T-helper 2 cell treated with Interferon-gamma antibody and Interleukin-4, amounts not matched to agents 5 μg/mL and 100 μg/mL, for 36 hours (primary cell): ENCODE measurements around the gene RAB8B.

Experiments
- DNase-seq: peaks from one replicate; pipeline ENCODE4 v3.0.0; 2021; ENCODE audit warnings: low spot score
- H3K27ac Mint-ChIP-seq: one replicate; pipeline ENCODE4 v1.8.0; 2021; ENCODE audit warnings: mild to moderate bottlenecking, mixed read lengths
- H3K27me3 Mint-ChIP-seq: one replicate; pipeline ENCODE4 v1.8.0; 2021; ENCODE audit warnings: low read depth, mixed read lengths
- H3K36me3 Mint-ChIP-seq: one replicate; pipeline ENCODE4 v1.8.0; 2021; ENCODE audit warnings: low read depth, mixed read lengths
- H3K4me1 Mint-ChIP-seq: one replicate; pipeline ENCODE4 v1.8.0; 2021; ENCODE audit warnings: low read depth, mixed read lengths
- H3K4me3 Mint-ChIP-seq: one replicate; pipeline ENCODE4 v1.8.0; 2022; ENCODE audit warnings: mild to moderate bottlenecking, moderate library complexity, mixed read lengths
- H3K9me3 Mint-ChIP-seq: one replicate; pipeline ENCODE4 v1.8.0; 2021; ENCODE audit warnings: mixed read lengths

Gene RAB8B

DNA sequence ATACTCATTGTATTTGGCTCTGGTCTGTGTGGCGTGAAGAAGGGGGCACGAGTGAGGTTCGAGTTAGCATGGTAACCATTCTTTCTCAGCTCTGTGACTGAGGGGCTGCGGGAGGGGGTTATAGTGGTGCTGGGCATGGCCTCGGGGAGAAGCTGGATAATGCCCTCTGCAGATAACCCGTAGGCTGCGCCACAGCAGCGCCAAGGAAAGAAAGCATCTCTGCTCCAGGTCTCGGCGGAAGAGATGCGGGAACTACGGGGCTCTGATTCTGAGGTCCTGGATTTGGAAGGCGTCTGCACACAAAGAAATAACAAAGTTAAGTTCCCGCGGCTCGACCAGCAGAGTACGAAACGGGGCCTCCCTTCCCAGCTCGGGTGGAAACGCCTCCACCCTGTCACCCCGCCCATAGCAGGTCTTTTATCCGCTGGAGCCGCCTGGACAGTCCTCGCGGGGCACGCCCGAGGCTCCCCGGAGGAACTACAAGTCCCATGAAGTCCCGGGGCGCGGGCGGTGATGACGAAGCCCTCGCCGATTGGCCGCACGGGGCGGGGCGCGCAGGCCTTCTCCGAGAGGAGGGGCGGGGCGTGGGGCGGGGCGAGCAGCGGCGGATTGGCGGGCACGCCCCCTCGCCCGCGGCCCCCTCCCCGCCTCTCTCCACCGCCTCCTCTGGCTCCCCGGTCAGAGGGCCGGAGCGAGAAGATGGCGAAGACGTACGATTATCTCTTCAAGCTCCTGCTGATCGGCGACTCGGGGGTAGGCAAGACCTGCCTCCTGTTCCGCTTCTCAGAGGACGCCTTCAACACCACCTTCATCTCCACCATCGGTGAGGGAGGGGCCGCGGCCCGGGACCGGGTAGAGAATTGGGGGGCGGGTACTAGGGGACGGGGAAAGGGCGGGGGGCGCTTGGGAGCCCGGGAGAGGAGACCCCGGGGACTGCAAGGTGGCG is at the start of gene RAB8B:
Gene RAB8B, plus strand, starts transcription at position 681 of the 946 bp plus-strand sequence. Its CDS starts 19 bp downstream, at position 700.
- peak; percentile 97 for DNase-seq
- no peaks in the 10 kb centered on the region for H3K9me3 Mint-ChIP-seq
- peaks cover 44% of the 10 kb centered on the region for H3K4me1 Mint-ChIP-seq
- H3K4me3 Mint-ChIP-seq = peak within 1 kb of the TSS; percentile 99
- H3K27ac Mint-ChIP-seq = peak within 1 kb of the TSS; percentile 95
- peaks cover 19% of the 10 kb centered on the region for H3K36me3 Mint-ChIP-seq
- H3K27me3 Mint-ChIP-seq = no peaks in the 10 kb centered on the region

DNA sequence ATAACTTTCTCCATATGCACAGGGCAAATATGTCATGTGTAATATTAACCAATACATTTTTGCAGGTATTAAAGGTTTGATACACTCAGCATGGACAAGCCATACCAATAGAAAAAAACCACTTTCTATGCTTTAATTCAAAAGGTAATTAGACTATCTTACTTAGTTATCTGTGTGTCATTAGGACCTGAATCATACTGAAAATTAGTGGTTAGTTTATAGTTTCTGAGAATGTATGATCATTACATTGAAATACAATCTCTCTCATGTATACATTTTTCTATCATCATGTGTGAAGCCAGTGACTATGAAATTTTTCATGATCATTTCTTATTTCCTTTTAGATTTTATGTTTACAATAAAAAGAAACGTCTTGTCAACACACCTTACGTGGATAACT is 48.5 kb upstream of the RAB8B start:
- H3K9me3 Mint-ChIP-seq = no peaks in the 10 kb centered on the region
- no peak overlapping the region for H3K27ac Mint-ChIP-seq
- no peak overlapping the region for H3K4me3 Mint-ChIP-seq
- no peak for DNase-seq
- H3K4me1 Mint-ChIP-seq = peaks cover 16% of the 10 kb centered on the region
- no peaks in the 10 kb centered on the region for H3K27me3 Mint-ChIP-seq
- H3K36me3 Mint-ChIP-seq = peaks cover 26% of the 10 kb centered on the region

DNA sequence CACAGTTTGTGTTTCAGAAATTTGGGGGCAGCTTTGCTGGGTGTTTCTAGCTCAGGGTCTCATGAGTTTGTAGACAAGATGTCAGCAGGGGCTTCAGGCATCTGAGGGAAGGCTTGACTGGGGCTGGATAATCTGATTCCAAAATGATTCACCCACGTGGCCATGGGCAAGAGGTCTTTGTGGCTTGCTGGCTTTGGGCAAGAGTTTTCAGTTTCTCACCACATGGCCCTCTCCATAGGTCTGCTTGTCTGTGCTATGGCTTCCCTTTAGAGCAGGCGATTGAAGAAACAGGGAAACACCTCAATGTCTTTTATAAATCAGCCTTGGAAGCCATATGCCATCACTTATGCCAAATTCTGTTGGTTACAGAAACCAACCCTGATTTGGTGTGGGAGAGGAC is 44.0 kb upstream of the RAB8B start:
- Mint-ChIP-seq H3K27ac (no peak overlapping the region), H3K36me3 (peaks cover 44% of the 10 kb centered on the region), H3K27me3 (no peaks in the 10 kb centered on the region), H3K4me1 (peaks cover 20% of the 10 kb centered on the region), H3K4me3 (no peak overlapping the region), H3K9me3 (no peaks in the 10 kb centered on the region)
- DNase-seq = no peak

DNA sequence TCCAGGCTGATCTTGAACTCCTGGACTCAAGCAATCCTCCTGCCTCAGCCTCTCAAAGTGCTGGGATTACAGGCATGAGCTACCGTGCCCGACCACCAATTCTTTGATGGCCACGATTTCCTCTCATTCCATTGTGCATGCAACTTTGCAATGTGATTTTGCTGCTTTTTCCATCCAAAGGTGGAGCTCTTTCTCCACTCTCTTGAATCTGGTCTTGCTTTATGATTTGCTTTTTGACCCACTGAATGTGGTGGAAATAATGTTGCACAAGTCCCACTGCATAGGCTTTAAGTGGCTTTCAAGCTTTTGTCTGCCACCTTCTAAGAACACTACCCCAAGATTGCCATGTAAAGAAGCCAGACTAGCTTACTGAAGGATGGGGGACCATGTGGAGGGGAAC is 42.7 kb upstream of the RAB8B start:
- no peak for DNase-seq
- no peaks in the 10 kb centered on the region for H3K27me3 Mint-ChIP-seq
- H3K27ac Mint-ChIP-seq = no peak overlapping the region
- no peaks in the 10 kb centered on the region for H3K9me3 Mint-ChIP-seq
- peaks cover 8% of the 10 kb centered on the region for H3K4me1 Mint-ChIP-seq
- H3K4me3 Mint-ChIP-seq = no peak overlapping the region
- peaks cover 41% of the 10 kb centered on the region for H3K36me3 Mint-ChIP-seq

DNA sequence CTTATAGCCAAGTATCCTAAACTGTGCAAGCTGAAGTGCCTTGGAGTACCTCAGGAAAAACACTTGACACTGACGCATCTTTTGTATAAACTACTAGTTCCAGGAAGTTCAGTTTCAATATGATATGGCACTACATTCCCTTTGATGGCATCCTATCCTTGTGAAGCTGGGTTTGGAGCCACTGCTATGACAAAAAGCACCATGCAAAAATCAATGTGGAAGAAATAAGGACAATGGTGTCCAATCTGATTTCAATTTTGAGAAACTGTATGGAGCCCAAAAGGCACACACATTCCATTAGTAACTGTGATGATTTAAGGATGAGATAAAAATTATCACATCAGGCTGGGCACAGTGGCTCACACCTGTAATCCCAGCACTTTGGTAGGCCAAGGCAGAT is 37.7 kb upstream of the RAB8B start:
- Mint-ChIP-seq H3K27ac (no peak overlapping the region), H3K4me3 (no peak overlapping the region), H3K36me3 (peaks cover 43% of the 10 kb centered on the region), H3K27me3 (no peaks in the 10 kb centered on the region), H3K9me3 (no peaks in the 10 kb centered on the region), H3K4me1 (peaks cover 16% of the 10 kb centered on the region)
- DNase-seq = no peak

DNA sequence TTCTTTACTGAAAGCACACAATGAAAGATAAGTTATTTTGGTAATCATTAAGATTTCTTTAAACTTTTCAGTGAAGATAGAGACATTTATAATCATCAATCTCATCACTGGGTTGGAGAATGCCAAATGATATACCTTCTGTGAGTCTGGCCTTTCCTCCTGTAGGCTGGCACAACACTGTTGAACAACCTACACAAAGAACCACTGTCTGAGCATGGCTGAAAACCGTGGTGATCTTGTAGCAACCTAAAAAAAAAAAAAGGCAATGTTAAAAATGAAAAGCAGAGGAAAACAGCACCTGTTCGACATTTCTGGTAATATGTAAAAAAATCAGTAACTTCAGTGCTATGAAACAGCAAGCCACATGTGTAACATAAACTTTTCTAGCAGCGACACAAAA is 33.9 kb upstream of the RAB8B start:
- Mint-ChIP-seq H3K36me3 (peaks cover 35% of the 10 kb centered on the region), H3K4me3 (peak overlapping the region; percentile 97), H3K27me3 (no peaks in the 10 kb centered on the region), H3K9me3 (no peaks in the 10 kb centered on the region), H3K27ac (peak overlapping the region; percentile 49), H3K4me1 (peaks cover 12% of the 10 kb centered on the region)
- no peak for DNase-seq

DNA sequence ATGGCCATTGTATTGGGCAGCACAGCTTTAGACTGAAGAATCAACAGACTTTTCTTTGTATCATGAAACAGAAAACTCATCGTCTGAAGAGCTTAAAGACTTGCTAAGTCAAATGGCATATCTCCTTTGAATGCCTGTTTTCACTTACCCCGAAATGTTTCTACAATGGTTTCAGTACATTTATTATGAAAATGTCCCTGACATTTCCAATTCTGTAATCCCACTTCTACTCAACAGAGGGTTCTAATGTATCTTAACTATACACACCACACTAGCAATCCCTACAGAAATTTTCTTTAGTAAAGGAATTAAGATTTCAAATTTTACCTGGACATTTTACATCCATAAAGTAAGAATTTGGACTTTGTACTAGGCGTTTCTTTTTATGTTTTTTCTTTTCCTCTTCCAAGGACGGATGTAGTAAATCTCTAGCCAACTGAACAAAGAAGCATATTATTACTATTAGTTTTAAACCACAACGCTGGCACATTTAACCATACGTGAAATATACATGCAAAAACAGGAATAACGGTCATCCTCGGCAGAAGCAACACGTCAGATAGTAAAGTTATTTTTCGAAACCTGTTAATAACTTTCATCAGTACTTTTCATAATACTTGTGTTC is 33.2 kb upstream of the RAB8B start:
- peaks cover 12% of the 10 kb centered on the region for H3K4me1 Mint-ChIP-seq
- H3K4me3 Mint-ChIP-seq = peak overlapping the region; percentile 97
- DNase-seq = no peak
- no peaks in the 10 kb centered on the region for H3K27me3 Mint-ChIP-seq
- peak overlapping the region; percentile 95 for H3K27ac Mint-ChIP-seq
- peaks cover 35% of the 10 kb centered on the region for H3K36me3 Mint-ChIP-seq
- no peaks in the 10 kb centered on the region for H3K9me3 Mint-ChIP-seq

DNA sequence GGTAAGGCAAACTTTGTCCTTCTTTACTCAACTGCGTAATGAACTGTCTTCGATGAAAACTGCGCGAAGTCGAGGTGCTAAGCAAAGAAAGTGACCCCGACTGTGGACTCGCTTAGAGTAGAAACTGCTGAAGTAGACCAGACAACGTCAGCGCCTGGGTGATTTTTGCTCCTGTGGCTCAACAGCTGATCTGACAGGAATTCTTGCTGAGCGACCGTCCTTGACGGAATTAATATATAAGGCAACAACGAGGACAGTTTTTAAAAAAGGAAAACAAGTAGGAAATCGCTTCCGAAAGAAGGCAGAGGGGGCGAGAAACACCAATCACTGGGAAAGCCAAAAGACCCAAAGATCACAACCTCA is 32.7 kb upstream of the RAB8B start:
- peaks cover 30% of the 10 kb centered on the region for H3K36me3 Mint-ChIP-seq
- DNase-seq = peak; percentile 9

DNA sequence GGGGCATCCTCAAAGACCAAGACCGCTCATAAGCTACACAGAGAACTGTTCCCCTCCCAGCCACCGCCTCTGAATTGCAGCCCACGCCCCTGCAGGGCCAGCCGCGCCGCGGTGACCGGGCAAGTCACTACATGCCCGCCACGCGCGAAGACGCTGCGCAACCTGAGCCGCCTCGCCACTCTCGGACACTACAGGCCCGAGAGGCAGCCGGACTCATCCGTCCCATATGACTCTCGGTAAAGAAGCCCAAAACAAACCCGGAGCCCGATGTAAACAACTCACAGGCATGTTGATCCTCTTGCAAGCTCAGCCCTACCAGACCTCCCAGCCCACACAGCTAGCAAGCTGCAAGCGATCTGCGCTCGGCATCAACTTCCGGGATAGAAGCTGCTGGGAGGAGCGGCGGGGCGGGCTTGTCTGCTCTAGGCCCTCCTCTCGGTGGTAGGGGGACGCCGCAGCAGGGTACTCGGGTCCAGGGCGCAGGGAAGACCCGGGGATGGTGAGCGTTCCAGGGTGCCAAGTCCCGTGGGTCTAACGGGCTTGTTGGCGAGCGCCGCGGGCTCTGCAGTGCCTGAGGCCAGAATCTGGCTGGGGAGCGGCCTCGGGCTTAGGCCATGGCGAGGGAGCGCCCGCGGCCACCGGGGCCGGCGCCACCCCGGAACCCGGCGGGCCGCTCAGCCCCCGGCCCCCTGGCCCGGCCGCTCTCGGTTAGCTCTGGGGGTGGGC is 32.1 kb upstream of the RAB8B start, which contains the start of gene RPS27L:
Gene RPS27L, minus strand, starts transcription at position 360 of the 726 bp plus-strand sequence. Its CDS starts 72 bp downstream, at position 288.
- peak; percentile 88 for DNase-seq
- Mint-ChIP-seq H3K27me3 (no peaks in the 10 kb centered on the region), H3K9me3 (no peaks in the 10 kb centered on the region), H3K4me3 (peak within 1 kb of the TSS; percentile 97), H3K4me1 (peaks cover 13% of the 10 kb centered on the region), H3K27ac (peak within 1 kb of the TSS; percentile 95), H3K36me3 (peaks cover 27% of the 10 kb centered on the region)

More for the DNA sequence above, 32.7 kb upstream of the RAB8B start:
- H3K27me3 Mint-ChIP-seq = no peaks in the 10 kb centered on the region
- H3K9me3 Mint-ChIP-seq = no peaks in the 10 kb centered on the region
- peak overlapping the region; percentile 95 for H3K27ac Mint-ChIP-seq
- peak overlapping the region; percentile 97 for H3K4me3 Mint-ChIP-seq
- peaks cover 13% of the 10 kb centered on the region for H3K4me1 Mint-ChIP-seq

DNA sequence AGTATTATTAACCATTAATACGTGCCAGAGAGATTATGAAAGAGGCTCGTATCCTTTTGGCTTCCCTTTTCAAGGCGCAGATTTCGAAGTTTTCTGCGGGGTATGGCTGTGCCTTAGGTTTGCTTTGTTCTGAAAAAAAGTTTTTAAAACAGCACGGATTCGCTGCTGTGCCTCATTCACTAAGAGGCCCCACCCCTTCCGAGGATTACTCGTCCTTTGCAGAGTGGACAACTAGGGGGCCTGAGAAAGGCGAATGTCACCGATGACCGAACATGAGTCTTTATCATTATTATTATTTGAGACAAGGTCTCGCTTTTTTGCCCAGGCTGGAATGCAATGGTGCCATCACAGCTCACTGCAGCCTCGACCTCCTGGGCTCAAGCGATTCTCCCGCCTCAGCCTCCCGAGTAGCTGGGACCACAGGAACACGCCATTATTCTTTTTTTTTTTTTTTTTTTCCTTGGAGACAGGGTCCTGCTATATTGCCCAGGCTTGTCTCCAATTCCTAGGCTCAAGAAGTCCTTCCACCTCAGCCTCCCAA is 31.4 kb upstream of the RAB8B start:
- Mint-ChIP-seq H3K9me3 (no peaks in the 10 kb centered on the region), H3K27ac (peak overlapping the region; percentile 93), H3K27me3 (no peaks in the 10 kb centered on the region), H3K36me3 (peaks cover 22% of the 10 kb centered on the region), H3K4me3 (peak overlapping the region; percentile 85), H3K4me1 (peaks cover 13% of the 10 kb centered on the region)
- peak; percentile 35 for DNase-seq

DNA sequence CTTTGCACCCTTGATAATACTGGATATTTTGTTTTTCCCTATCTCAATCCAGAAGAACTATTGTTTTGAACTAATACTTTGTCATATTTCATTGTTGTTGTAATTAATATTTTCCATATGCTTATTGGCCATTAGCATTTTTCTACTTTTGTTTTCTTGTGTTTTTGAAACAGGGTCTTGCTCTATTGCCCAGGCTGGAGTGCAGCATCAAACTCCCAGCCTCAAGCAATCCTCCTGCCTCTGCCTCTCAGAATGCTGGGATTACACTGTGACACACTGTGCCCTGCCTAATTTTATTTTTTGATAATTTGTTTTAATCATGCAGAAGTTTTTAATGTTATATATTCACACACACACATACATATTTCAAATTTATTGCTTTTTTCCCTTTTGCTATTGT is 28.8 kb upstream of the RAB8B start:
- Mint-ChIP-seq H3K36me3 (peaks cover 14% of the 10 kb centered on the region), H3K4me1 (peaks cover 6% of the 10 kb centered on the region), H3K9me3 (no peaks in the 10 kb centered on the region), H3K4me3 (no peak overlapping the region), H3K27me3 (peaks cover 3% of the 10 kb centered on the region), H3K27ac (no peak overlapping the region)
- DNase-seq = no peak

DNA sequence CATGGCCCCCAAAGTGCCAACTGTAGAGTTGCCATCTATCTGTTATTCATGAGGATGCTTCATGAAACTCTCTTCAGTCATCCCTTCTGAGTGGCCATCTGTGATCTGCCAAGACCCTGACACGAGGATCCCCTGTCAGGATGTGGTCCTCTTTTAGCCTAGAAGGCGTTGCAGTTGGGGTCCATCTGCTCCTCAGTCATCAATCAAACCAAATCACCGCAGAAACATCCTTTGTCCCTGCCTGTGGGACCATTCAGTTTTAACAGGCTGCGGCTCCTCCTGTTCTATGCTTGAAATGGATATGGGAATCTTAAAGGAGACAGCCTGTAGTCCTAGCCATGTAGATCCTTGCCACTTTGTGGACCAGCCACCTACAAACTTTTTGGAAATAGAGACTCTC is 26.2 kb upstream of the RAB8B start:
- peaks cover 3% of the 10 kb centered on the region for H3K27me3 Mint-ChIP-seq
- no peak for DNase-seq
- peaks cover 2% of the 10 kb centered on the region for H3K36me3 Mint-ChIP-seq
- H3K4me1 Mint-ChIP-seq = peaks cover 6% of the 10 kb centered on the region
- no peak overlapping the region for H3K27ac Mint-ChIP-seq
- H3K9me3 Mint-ChIP-seq = no peaks in the 10 kb centered on the region
- no peak overlapping the region for H3K4me3 Mint-ChIP-seq

DNA sequence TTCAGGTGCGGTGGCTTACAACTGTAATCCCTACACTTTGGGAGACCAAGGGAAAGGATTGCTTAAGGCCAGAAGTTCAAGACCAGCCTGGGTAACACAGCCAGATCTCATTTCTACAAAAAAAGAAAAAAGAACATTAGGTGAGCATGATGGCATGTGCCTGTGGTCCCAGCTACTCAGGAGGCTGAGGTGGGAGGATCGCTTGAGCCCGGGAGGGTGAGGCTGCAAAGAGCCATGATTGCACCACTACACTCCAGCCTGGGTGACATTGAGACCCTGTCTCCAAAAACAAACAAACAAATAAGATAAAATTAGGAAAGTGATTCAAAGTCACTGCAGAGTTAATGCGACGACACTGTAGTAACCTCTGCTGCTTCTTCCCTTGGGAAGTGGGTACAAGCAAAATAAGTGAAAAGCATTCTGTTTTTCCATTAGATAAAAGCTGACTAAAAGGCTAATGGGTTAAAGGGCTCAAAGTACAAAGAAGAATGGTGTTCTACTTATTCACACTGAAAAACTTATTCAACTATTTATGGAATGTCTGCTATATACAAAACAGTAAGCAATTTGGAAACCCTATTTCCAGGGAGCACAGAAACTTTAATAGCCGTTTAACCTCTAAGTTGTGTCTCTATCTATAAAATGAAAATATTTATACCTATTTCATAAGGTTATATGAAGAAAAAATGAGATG is 24.1 kb upstream of the RAB8B start:
- DNase-seq = no peak
- no peaks in the 10 kb centered on the region for H3K9me3 Mint-ChIP-seq
- no peak overlapping the region for H3K27ac Mint-ChIP-seq
- peaks cover 6% of the 10 kb centered on the region for H3K4me1 Mint-ChIP-seq
- H3K36me3 Mint-ChIP-seq = no peaks in the 10 kb centered on the region
- no peak overlapping the region for H3K4me3 Mint-ChIP-seq
- H3K27me3 Mint-ChIP-seq = peaks cover 3% of the 10 kb centered on the region
